Stimulated activated CD8-positive, alpha-beta memory T cell treated with anti-CD3 and anti-CD28 coated beads, Interleukin-15, amount 100 ng/mL, for 4 hours (primary cell): ENCODE data around the gene DHRS2.

ENCODE experiments used
- DNase-seq, 2 donors: peaks; one replicate each; pipeline ENCODE4 v3.0.0-alpha.2; 2020; ENCODE audit warnings: low read depth in 2 of 2

Gene DHRS2

DNA sequence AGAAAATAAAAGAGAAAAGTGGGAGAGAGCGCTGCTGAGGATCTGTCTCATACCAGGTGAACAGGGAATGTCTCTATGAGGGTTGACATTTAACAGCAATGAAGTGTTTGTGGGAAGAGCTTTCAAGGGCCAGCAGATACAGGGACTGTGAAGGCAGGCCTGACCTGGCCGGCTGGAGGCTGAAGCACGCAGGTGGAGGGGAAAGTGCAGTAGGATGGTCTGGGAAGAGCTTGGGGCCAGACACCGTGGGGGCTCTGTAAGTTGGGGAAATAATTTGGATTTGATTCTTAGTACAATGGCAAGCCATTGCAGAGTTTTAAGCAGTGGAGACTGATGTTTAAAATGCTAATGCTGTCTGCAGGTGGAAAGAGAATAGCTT is 23.8 kb upstream of the DHRS2 start:
- no peak for DNase-seq

DNA sequence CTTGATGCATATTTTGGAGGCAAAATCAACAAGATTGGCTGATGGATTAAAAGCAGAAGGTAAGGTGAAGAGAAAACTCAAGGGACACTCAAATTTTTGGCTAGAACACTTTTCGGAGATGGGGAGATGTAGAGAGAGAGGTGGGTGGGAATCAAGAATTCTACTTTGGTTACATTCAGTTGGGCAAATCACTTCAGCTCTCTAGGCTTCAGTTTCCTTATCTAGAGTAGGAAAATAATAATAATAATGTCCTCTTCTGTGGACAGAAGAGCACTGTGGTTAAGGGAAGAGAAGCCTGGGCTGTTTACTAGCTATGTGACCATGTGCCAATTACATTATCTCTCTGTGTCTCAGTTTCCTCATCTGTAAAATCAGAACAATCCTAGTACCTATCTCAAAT is 23.4 kb upstream of the DHRS2 start:
- no peak for DNase-seq

DNA sequence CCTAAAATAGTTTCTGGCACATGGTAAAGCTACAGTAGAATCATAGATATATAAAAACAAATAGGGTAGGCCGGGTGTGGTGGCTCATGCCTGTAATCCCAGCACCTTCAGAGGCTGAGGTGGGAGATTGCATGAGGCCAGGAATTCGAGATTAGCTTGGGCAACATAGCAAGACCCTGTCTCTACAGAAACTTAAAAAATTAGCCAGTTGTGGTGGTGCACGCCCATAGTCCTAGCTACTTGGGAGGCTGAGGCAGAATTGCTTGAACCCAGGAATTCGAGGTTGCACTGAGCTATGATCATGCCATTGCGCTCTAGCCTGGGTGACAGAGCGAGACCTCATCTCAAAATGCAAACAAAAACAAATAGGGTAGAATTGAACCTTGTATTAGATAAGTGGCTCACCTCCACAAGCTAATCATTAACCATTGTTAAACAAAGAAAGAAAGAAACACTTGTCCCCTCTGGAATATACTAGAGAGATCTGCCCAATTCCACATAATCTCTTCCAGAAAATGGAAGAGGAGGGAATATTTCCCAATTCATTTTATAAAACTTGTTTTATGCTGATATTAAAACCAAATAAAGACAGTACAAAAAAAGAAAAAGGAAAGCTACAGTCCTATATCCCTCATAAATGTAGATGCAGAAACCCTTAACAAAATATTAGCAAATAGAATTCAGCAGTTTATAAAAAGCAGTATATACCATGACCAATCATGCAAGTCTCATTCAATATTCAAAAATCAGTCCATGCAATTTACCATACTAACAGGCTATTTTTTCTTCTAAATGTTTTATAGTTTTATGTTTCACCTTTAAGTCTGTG is 22.7 kb upstream of the DHRS2 start:
- no peak for DNase-seq

DNA sequence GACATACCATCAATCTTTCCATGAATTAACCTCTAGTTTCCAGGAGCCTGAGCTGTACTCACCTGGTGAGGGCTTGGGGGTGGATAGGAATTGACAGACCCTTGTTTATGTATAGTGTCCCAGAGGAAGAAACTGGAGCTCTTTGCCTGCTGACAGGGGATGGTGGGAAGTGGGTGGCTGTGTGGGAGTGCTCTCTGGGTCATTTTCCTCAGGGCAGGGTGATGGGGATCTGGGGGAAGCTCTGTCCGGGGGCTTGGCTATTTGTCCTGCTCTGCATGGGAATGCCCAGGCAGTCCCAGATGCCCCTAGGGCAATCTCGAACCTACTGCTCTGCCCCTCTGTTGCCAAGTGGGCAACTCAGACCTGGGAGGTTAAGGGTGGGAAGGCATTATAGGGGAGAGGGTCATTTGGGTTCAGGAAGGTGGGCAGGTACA is 21.8 kb upstream of the DHRS2 start:
- DNase-seq = no peak

DNA sequence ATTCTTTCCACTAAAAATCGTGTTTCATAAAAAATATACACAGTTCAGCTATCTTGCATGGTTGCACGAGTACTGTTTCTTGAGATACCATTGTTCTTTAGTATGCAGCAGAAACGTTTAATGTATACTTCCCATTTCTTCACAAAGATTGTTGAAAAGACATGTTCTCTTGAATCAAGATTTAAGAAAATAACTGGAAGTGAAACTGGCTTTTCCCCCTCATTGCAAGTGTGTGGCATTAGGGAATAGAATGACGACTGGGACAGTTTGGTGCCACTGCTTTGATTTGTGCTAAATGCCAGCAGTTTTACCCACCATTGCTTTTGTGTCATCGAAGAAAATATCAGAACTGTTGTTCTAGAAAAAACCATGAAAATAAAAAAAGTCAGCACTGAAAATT is 20.3 kb upstream of the DHRS2 start:
- no peak for DNase-seq

DNA sequence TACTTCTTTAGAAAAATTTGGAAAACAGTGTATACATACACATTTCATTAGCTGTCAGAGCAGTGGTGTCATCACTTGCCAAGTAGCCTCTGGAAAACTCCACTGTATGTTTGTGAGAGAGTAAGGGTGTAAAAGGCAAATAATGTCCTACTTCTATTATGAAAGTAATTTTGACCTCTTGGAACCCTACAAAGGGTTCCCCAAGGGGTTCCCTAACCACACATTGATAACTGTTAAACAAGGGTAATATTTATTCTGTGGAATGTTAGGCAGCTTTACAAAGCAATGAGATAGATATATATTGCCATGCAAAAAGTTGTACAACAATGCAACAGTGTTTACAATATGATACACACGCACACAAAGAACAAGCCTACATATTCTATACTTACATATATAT is 18.6 kb upstream of the DHRS2 start:
- DNase-seq = no peak

DNA sequence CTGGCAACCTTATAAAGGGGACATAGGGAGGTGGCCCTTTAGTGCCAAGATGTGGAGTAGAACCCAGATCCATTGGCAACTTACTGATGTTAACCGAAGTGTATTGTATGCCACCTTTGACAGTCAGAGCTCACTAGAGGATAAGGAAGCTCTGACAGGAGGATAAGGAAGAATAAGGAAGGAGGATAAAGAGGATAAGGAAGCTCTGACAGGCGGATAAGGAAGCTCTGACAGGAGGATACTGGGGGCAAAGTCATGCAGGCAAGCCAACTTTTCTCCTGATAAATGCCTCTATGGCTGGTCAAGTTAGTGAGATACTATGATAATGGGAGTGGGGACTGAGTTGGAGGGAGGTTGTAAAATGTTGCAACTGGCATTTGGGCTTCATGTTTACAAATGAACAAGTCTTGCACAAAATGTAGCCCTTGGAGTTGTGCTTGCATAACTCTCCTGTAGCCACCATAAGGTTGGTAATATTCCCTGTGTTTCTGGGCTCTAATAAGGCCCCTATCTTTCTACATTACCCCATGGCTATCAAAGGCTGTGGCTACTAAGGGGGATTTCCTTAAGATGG is 17.7 kb upstream of the DHRS2 start:
- no peak for DNase-seq

DNA sequence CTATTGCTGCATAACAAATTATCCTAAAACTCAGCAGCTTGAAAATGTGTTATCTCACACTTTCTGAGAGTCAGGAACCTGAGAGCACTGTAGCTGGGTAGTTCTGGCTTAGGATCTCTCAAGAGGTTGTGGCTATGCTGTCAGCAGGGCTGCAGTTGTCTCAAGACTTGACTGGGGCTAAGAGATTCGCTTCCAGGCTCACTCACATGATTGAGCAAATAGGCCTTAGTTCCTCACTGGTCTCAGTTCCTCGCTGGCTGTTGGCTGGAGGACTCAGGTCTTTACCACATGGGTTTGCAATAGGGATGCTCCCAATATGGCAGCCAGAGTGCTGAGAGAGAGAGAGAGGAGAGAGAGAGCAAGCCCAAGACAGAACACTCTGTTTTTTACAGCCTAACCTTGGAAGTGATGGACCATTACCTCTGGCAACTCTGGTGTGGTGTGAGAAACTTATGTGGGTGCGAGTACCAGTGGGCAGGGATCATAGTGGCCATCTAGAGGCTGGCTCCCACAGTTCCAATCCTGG is 15.9 kb upstream of the DHRS2 start:
- no peak for DNase-seq

DNA sequence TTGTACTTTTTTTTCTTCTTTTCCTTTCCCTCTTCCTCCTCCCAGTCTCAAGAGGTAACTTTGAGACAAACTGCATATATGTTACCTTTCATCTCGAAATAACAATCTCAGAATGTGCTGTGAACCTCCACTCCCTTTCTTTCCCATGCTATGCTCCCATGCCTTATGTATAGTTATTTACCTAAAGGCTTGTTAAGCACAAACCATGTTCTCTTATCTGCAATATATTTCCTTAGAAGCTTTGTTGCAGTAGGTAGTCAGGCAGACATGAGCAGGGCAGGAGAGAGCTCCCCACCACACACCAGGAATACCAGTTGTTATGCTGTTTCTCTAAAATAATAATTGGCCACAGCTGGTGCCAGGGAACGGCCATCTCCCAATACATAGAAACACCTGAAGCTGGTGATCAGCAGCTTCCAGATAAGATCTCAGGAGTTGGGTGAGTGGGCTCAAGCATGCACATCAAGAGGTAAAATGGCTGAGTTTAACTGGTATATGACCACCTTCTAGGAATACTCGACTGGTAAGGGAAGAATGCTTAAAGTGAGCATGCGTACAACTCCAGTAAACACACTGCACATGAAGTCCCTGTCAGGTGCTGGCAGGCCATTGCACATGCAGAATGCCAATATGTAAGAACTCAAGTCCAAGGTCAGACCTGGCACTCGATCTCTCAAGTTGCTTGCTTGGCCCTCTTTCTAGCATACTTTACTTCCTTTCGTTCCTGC is 14.8 kb upstream of the DHRS2 start:
- DNase-seq = no peak

DNA sequence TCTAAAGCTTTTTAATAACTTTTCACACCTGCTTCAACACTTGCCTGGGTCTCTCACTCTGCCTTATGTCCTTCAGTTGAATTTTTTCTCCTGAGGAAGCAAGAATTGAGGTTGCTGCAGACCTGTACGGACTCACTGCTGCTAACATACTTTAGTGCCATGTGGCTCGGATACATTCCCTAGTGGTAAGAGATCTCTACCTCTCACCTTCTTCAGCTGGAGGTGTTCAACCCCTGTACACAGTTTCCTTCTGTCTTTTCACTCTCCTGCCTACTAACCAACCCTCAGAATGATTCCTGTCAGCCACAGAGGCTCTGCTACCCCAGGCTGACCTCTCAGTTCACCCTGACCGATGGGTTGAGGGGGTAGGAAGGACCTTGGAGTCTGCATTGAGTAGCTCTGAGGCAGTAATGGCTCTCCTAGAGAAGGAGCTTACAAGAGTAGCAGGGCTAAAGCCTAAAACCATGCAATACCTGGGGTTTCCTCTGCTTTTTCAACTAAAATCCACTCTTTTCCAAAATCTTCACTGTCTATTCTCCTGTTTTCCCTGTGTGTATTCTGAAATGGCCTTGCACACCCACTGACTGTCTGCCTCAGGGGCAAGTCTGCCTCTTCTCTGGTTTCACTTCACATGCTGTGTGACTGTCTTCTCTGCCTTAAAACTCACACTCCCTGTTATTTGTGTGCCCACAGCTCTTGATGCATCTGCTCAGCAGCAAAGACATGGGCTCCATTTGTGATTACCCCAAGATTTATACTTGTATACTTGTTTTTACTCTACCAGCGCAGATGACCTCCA is 14.0 kb upstream of the DHRS2 start:
- DNase-seq = no peak

DNA sequence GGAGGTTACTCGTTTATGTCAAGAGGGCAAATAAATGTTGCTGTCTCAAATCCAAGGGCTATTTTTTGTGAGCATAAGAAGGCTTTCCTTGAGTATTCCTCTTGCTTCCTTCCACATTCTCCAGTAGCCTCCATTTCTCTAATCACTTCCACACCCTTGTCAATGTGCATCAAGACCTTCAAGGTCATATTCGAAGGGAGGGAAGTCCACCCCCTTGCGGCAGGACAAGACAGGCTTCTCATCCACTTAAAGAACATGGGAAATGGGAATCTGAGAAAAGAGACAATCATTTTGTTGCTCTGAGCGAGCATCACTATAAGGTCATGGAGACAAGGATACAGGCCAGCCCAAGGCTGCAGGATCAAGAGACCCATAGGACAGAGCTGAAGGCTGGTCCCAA is 13.2 kb upstream of the DHRS2 start:
- no peak for DNase-seq

DNA sequence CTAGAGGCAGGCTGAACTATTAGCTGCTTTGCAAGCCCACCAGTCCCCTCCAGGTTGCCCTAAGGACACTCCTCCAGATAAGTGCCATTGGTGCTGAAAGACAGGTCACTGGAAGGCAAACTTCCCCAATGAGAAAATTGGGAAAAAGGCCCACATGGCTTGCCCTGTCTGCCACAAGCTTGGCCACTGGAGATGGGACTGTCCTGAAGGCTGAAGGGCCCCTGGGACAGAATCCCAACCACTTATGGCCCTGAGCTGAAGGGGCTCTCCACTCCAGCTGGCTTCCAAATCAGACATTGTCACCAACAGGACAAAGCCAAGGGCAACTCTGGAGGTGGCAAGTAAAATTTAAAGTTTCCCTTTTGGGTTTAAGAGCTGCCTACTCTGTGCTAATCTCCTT is 12.2 kb upstream of the DHRS2 start:
- no peak for DNase-seq

DNA sequence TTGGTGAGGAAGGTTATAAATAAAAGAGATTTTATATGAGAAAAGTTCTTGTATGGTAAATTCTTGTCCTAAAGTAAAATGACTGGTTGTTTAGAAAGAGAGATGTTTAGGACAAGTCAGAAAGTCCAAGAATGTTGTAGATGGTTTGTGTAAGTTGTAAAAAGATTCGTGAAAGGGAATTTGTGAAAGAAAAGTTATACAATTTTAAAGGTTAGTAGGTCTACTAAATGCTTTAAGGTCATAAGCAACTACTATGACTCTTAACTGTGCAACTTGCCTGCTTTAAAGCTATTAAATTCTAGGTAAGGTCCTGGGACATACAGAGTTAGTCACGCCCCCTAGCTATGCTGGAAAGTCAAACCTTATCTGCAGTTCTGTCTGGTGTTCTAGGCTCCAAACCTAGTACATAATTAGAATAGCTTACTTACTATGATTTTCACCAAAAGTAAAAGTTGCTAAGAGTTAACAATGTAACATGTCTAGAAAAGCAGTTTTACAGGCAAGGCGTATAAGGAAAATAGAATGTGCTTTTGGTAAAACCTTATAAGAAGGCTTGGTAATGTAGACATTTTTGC is 11.2 kb upstream of the DHRS2 start:
- DNase-seq = no peak

DNA sequence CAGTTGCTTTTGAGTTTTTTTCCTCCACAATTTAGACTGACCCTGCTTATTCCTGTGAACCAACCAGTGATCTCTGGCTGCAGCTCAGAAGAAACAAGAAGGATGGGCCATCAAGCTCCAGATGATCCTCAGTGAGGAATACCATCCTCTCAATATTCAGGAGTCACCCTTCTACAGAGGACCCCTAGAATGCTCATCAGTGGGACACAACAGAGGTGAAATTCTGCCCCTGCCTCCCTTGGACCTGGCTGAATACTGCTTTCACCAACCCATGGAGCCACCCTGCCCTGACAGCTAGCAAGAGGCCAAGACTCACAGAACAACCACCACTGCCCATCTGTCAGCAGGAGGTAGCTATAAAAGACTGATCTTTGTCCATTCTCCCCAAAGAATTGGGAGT is 9.2 kb upstream of the DHRS2 start:
- no peak for DNase-seq

DNA sequence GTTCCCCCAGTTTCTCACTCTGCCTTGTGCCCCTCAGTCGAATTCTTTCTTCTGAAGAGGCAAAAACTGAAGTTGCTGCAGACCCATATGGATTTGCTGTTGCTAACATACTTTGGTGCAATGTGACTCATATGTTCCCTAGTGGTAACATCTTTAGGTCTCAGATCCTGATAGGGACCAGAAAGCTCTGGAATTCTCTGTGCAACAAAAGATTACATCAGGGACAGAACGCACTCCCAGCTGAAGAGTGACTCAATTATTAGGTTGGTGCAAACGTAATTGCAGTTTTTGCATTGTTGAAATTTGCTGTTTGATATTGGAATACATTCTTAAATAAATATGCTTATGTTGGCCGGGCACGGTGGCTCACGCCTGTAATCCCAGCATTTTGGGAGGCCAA is 8.2 kb upstream of the DHRS2 start:
- DNase-seq = no peak

DNA sequence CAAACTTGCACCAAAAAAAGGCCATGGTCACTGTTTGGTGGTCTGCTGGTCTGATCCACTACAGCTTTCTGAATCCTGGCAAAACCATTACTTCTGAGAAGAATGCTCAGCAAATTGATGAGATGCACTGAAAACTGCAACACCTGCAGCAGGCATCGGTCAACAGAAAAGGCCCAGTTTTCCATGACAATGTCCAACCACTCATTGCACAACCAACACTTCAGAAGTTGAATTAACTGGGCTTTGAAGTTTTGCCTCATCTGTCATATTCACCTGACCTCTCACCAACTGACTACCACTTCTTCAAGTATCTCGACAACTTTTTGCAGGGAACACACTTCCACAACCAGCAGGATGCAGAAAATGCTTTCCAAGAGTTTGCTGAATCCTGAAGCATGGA is 7.0 kb upstream of the DHRS2 start:
- no peak for DNase-seq

DNA sequence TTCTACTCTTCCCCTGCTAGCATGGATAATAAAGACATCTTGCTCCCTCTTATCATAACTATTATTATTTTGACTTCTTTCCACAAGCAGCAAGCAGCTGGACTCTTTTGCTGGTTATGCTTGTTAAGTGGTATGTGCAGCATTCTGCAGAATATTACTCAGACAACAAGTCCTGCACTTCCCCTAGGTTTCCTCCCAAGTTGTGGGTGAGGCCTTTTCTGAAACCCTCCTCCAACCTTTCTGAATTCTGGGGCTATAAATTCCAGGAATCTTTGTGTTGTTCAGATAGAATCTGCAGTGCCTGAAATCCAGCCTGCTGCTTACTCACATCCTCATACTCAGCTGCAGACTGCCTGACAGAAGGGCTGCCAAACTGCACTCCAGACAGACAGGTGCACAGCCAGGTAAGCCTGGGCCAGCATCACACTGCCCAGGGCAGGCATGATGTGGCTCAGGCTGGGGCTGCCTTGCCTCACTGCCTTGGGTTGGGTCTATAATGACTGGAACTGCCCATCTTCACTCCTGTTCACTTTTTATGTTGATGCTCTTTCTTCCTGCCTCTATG is 6.2 kb upstream of the DHRS2 start:
- DNase-seq = no peak

DNA sequence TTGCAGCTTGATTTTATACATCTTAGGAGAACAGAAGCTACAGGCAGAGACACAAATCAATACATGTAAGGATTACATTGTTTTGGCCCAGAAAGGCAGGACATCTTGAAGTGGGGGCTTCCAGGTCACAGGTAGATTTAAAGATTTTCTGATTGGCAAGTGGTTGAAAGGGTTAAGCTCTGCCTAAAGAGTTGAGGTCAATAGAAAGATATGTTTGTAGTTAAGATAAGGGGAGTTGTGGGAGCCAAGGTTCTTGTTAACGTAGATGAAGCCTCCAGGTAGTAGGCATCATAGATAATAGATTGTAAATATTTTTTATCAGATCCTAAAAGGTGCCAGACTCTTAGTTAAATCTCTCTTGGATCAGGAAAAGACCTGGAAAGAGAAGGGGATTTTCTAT is 5.5 kb upstream of the DHRS2 start:
- DNase-seq = no peak

DNA sequence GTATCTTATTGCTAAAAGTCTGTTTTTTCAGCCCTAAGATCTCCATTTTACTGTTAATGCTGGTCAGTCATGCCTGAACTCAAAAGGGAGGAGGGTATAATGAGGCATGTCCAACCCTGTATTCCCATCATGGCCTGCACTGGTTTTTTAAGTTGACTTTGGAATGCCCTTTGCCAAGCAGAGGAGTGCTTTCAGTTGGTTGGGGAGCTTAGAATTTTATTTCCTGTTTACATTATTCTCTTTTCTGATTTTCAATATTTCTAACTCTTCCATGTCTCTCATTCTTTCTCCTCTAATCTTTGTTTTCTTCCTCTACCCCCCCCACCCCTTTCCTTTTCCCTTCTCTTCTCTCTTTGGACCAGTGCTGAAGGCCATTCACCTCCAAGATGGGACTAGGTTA is 4.9 kb upstream of the DHRS2 start:
- no peak for DNase-seq

DNA sequence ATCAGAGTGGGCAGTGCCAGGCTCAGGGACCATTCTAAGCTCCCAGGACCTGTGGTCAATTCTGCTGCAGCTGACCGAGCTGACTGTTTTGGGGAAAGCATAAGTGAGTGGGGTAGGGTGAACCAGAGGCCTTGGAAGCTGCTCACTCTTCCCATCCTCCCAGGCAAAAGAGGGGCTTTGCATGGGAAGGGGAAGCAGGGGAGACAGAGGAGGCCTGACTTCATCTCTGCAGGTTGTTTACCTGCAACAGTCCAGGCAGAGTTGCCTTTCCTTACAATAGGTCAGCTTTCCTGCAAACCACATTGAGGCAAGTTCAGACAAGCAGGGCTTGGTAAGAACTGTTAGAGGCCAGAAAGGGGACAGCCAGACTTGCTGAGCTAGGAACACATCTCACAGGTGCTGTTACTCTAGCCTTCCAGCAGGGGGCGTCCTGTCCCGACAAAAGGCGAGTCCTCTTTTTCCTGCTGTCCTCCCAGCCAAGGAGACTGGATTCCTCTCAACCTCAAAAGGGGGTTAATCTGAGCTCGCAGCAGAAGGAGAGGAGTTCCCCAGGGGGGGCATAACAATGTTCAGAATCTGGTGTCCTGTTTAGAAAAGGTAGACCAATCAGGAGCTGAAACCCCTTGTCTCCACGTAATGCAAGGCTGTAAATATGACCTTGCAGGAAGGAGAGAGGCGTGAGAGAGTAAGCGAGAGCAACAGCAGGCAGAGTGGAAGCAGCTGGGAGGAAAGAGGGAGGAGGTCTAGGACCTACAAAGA is 4.3 kb upstream of the DHRS2 start:
- peak; percentile 18 to 28 for DNase-seq
